HEK293 (cell line): ENCODE measurements around the gene KCNK4.

ENCODE experiments used
- CTCF ChIA-PET: fragments of 350-600 bp; formaldehyde crosslinking; extraction: SDS; loops from one replicate; lab custom pipeline; 2021; ENCODE audit warnings: antibody characterized with exemption; lab: Yijun Ruan, JAX
- POLR2A ChIA-PET: fragments of 300-600 bp; formaldehyde crosslinking; extraction: SDS; loops from one replicate; lab custom pipeline; 2020; ENCODE audit warnings: antibody characterized with exemption, inconsistent platforms; lab: Yijun Ruan, JAX
- H3K27ac ChIP-seq: fragments of 200-500 bp; sonication (Bioruptor generic); 2 replicates; pipeline ENCODE4 v1.5.1; 2014; ENCODE audit warnings: low read depth, low read length, control low read depth, inconsistent platforms; ENCODE audit errors: extremely low read depth
- H3K36me3 ChIP-seq, 2 experiments: fragments of 200-500 bp in 1 of 2; sonication (Bioruptor generic) in 1 of 2; 1 replicate in 1 of 2; 2 replicates in 1 of 2; pipeline ENCODE4 v1.5.1; 2014 to 2017; ENCODE audit warnings: inconsistent platforms in 2 of 2, low read length in 2 of 2; ENCODE audit not compliant: control insufficient read depth in 2 of 2, insufficient read depth in 1 of 2
- H3K4me1 ChIP-seq: fragments of 200-500 bp; sonication (Bioruptor generic); 2 replicates; pipeline ENCODE4 v1.5.1; 2014; ENCODE audit warnings: mild to moderate bottlenecking, low read length, inconsistent platforms; ENCODE audit not compliant: control insufficient read depth, insufficient read depth
- H3K4me3 ChIP-seq: 2 replicates; pipeline ENCODE4 v1.5.1; 2011; ENCODE audit warnings: low read depth, mild to moderate bottlenecking, control low read depth, low read length, moderate library complexity
- H3K9me3 ChIP-seq: fragments of 200-500 bp; sonication (Bioruptor generic); 2 replicates; pipeline ENCODE4 v1.5.1; 2014; ENCODE audit warnings: low read depth, low read length, inconsistent platforms; ENCODE audit not compliant: control insufficient read depth, insufficient read depth
- KLF10 ChIP-seq: fragments of 450-650 bp; IDR thresholded peaks from 2 replicates; pipeline ENCODE4 v1.5.1; 2018; ENCODE audit warnings: missing biosample characterization, mild to moderate bottlenecking, missing genetic modification characterization
- KLF16 ChIP-seq: fragments of 450-650 bp; formaldehyde crosslinking; IDR thresholded peaks from 2 replicates; pipeline ENCODE4 v1.5.1; 2017; ENCODE audit warnings: missing biosample characterization, missing genetic modification characterization
- KLF8 ChIP-seq: fragments of 450-650 bp; formaldehyde crosslinking; IDR thresholded peaks from 2 replicates; pipeline ENCODE4 v1.5.1; 2016; ENCODE audit warnings: missing biosample characterization, missing genetic modification characterization
- MEIS1 ChIP-seq: sonication (generic); formaldehyde crosslinking; IDR thresholded peaks from 2 replicates; pipeline ENCODE4 v1.8.1; 2022; ENCODE audit warnings: missing genetic modification reagents, mild to moderate bottlenecking, borderline replicate concordance
- SP2 ChIP-seq: fragments of 450-650 bp; formaldehyde crosslinking; IDR thresholded peaks from 2 replicates; pipeline ENCODE4 v1.5.1; 2016; ENCODE audit warnings: missing biosample characterization, missing genetic modification characterization
- SP7 ChIP-seq: fragments of 450-650 bp; formaldehyde crosslinking; IDR thresholded peaks from 2 replicates; pipeline ENCODE4 v1.5.1; 2016; ENCODE audit warnings: missing biosample characterization, missing genetic modification characterization
- ZBTB10 ChIP-seq: fragments of 450-650 bp; formaldehyde crosslinking; IDR thresholded peaks from 2 replicates; pipeline ENCODE4 v1.5.1; 2016; ENCODE audit warnings: missing biosample characterization, missing genetic modification characterization
- ZIC2 ChIP-seq: fragments of 450-650 bp; formaldehyde crosslinking; IDR thresholded peaks from 2 replicates; pipeline ENCODE4 v1.5.1; 2016; ENCODE audit warnings: missing biosample characterization, missing genetic modification characterization
- ZNF157 ChIP-seq: fragments of 450-650 bp; formaldehyde crosslinking; IDR thresholded peaks from 2 replicates; pipeline ENCODE4 v1.5.1; 2016; ENCODE audit warnings: missing biosample characterization, missing genetic modification characterization
- ZNF23 ChIP-seq: fragments of 450-650 bp; formaldehyde crosslinking; IDR thresholded peaks from 2 replicates; pipeline ENCODE4 v1.5.1; 2016; ENCODE audit warnings: missing biosample characterization, missing genetic modification characterization, borderline replicate concordance
- ZNF335 ChIP-seq: fragments of 450-650 bp; formaldehyde crosslinking; conservative IDR thresholded peaks from 2 replicates; pipeline ENCODE4 v1.5.1; 2016; ENCODE audit warnings: missing biosample characterization, missing genetic modification characterization
- ZNF366 ChIP-seq: fragments of 450-650 bp; formaldehyde crosslinking; conservative IDR thresholded peaks from 2 replicates; pipeline ENCODE4 v1.5.1; 2016; ENCODE audit warnings: missing biosample characterization, missing genetic modification characterization
- ZNF416 ChIP-seq: fragments of 450-650 bp; formaldehyde crosslinking; IDR thresholded peaks from 2 replicates; pipeline ENCODE4 v1.5.1; 2016; ENCODE audit warnings: missing biosample characterization, missing genetic modification characterization
- ZNF449 ChIP-seq: fragments of 450-650 bp; formaldehyde crosslinking; IDR thresholded peaks from 2 replicates; pipeline ENCODE4 v1.5.1; 2017; ENCODE audit warnings: missing biosample characterization, mild to moderate bottlenecking, missing genetic modification characterization, moderate library complexity
- ZNF488 ChIP-seq: fragments of 450-650 bp; formaldehyde crosslinking; IDR thresholded peaks from 2 replicates; pipeline ENCODE4 v1.5.1; 2016; ENCODE audit warnings: missing biosample characterization, missing genetic modification characterization
- ZNF626 ChIP-seq: fragments of 450-650 bp; sonication (Bioruptor Pico); formaldehyde crosslinking; IDR thresholded peaks from 2 replicates; pipeline ENCODE4 v1.5.1; 2018; ENCODE audit warnings: missing biosample characterization, missing genetic modification characterization, inconsistent platforms
- ZNF654 ChIP-seq: fragments of 450-650 bp; formaldehyde crosslinking; IDR thresholded peaks from 2 replicates; pipeline ENCODE4 v1.5.1; 2016; ENCODE audit warnings: low read depth, missing biosample characterization, missing genetic modification characterization
- ZNF658 ChIP-seq: fragments of 450-650 bp; formaldehyde crosslinking; IDR thresholded peaks from 2 replicates; pipeline ENCODE4; 2016; ENCODE audit warnings: missing biosample characterization, missing genetic modification characterization
- ZNF792 ChIP-seq: fragments of 450-650 bp; formaldehyde crosslinking; IDR thresholded peaks from 2 replicates; pipeline ENCODE4 v1.5.1; 2016; ENCODE audit warnings: missing biosample characterization, missing genetic modification characterization
- TF ChIP-seq, protein P1 (sequence below): fragments of 450-650 bp; IDR thresholded peaks from 2 replicates; pipeline ENCODE4 v1.5.1; 2018; ENCODE audit warnings: missing biosample characterization, mild to moderate bottlenecking, missing genetic modification characterization
- TF ChIP-seq, protein P2 (sequence below): fragments of 450-650 bp; formaldehyde crosslinking; IDR thresholded peaks from 2 replicates; pipeline ENCODE4 v1.5.1; 2016; ENCODE audit warnings: missing biosample characterization, missing genetic modification characterization

The KCNK4 gene

DNA sequence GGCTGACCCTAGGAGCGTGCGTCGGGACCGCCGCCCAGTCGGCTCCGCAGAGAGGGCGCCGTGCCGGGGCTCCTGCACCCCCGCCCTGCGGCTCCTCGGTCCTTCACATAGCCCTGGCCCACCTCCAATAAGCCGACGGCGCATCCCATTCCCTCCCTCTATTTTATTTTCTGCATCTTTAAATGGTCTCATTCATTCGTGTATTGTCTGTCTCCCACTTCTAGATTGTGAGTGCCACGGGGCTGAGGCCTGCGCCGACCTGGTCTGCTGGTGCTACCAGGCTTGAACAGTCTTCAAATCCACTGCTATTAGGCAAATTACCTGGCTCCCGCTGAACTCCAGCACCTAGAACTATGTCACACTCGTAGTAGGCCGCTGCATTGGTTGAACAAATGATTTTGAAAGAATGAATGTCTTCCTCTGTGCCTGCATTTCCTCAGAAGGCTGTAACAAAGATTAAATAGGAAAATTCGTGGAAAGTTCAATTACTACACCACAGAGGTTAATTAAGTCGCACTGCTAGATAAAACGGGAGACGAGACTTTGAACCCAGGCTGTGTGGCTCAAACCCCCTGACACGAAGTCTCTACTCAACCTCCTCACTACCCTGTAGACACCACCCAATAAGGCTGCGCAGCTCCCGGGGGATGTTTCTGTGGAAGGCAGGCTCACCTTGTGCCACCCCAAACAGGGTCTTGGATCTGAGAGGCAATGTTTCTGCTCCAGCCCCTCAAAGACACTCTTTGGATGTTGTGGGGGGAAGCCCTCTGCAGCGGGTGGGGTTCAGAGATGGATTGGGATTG, 43.2 kb upstream of the KCNK4 start (continued):
- TF ChIP-seq KLF8 (tag by site-specific recombination), result 0 out of 2 replicates have a peak, but pooled peaks have one; percentile 4

DNA sequence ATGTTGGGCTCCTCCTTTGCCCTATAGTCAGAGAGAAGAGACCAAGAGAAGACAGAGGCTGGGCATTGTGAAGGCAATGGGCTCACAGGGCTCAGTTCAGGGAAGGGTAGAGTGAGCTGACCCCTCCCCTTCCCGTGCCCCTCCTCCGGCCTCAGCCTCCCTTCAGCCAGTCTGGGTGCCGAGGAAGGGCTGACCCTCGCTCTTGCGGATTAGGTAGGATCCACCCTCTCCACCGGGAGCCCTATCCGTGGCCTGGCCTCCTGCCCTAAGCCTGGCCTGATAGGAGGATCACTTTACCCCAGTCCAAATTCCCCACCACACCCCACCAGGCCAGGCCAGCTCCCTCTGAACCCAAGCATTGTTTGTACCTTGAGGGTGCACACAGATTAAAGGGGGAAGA, 42.5 kb upstream of the KCNK4 start:
- TF ChIP-seq ZNF658 (tag by site-specific recombination) (no peak), ZNF626 (no peak), KLF10 (no peak), SP7 (tag by site-specific recombination) (no peak), ZNF335 (tag by site-specific recombination) (no peak), MEIS1 (CRISPR knock-in tag) (no peak), ZNF449 (tag by site-specific recombination) (no peak), SP2 (tag by site-specific recombination) (no peak), ZNF488 (tag by site-specific recombination) (no peak), ZNF792 (tag by site-specific recombination) (no peak), ZNF23 (no peak), ZNF654 (tag by site-specific recombination) (no peak), ZNF366 (tag by site-specific recombination) (no peak), ZNF416 (tag by site-specific recombination) (no peak), ZBTB10 (tag by site-specific recombination) (no peak), ZIC2 (tag by site-specific recombination) (no peak), ZNF157 (tag by site-specific recombination) (no peak), KLF16 (no peak)
- TF ChIP-seq, protein P1, sequence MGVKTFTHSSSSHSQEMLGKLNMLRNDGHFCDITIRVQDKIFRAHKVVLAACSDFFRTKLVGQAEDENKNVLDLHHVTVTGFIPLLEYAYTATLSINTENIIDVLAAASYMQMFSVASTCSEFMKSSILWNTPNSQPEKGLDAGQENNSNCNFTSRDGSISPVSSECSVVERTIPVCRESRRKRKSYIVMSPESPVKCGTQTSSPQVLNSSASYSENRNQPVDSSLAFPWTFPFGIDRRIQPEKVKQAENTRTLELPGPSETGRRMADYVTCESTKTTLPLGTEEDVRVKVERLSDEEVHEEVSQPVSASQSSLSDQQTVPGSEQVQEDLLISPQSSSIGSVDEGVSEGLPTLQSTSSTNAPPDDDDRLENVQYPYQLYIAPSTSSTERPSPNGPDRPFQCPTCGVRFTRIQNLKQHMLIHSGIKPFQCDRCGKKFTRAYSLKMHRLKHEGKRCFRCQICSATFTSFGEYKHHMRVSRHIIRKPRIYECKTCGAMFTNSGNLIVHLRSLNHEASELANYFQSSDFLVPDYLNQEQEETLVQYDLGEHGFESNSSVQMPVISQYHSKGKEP (tag by site-specific recombination), result no peak
- TF ChIP-seq, protein P2, sequence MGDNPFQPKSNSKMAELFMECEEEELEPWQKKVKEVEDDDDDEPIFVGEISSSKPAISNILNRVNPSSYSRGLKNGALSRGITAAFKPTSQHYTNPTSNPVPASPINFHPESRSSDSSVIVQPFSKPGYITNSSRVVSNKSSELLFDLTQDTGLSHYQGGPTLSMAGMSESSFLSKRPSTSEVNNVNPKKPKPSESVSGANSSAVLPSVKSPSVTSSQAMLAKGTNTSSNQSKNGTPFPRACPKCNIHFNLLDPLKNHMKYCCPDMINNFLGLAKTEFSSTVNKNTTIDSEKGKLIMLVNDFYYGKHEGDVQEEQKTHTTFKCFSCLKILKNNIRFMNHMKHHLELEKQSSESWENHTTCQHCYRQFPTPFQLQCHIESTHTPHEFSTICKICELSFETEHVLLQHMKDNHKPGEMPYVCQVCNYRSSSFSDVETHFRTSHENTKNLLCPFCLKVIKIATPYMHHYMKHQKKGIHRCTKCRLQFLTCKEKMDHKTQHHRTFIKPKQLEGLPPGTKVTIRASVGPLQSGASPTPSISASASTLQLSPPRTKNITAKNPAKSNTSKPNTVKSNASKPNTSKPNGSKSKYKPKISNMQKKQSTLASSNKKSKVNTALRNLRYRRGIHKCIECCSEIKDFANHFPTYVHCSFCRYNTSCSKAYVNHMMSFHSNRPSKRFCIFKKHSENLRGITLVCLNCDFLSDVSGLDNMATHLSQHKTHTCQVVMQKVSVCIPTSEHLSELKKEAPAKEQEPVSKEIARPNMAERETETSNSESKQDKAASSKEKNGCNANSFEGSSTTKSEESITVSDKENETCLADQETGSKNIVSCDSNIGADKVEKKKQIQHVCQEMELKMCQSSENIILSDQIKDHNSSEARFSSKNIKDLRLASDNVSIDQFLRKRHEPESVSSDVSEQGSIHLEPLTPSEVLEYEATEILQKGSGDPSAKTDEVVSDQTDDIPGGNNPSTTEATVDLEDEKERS (tag by site-specific recombination), result no peak
- TF ChIP-seq, all 188 proteins: peak for 0
- Histone ChIP-seq H3K4me1 (peaks cover 10% of the 10 kb centered on the region), H3K36me3 (peaks cover 0 to 14% of the 10 kb centered on the region in 2 experiments; a peak in 1 of 3 replicates), H3K27ac (no peak overlapping the region), H3K4me3 (no peak overlapping the region), H3K9me3 (no peaks in the 10 kb centered on the region)
- POLR2A ChIA-PET, result interaction anchor here (1.2 kb wide), 1 partner anchor 22 kb away, joined by 3 read pairs; the partner anchor contains the start of genes NUDT22 and TRPT1
- CTCF ChIA-PET, result interaction anchor here (1.0 kb wide), 1 partner anchor 10 kb away, joined by 3 read pairs; no protein-coding TSS in a partner anchor
